Measurements from ENCODE around the gene IFI27L1.

- TF ChIP-seq CTCF (conservative IDR thresholded peaks at IDR 0.05 in 1 of 2, IDR thresholded peaks at IDR 0.05 in 1 of 2; ENCODE audit: low read depth in 1 of 2, low read length in 2 of 2) = no peak
- TF ChIP-seq EZH2 (IDR thresholded peaks at IDR 0.05; ENCODE audit: low read length, missing control alignments) = no peak
These were observed 37.2 kb upstream of the IFI27L1 start for GRCh38 chr14:94043756-94044475.

Measured in fibroblast of lung (primary cell).